C4-2B (cell line): ENCODE measurements around the gene RIMKLA.

Experiments
- CTCF ChIP-seq: fragments of 450-650 bp; conservative IDR thresholded peaks from 2 replicates; pipeline ENCODE4 v1.5.1; 2017; ENCODE audit warnings: mild to moderate bottlenecking
- ZFX ChIP-seq: fragments of 450-650 bp; IDR thresholded peaks from 2 replicates; pipeline ENCODE4 v1.6.1; 2017

DNA sequence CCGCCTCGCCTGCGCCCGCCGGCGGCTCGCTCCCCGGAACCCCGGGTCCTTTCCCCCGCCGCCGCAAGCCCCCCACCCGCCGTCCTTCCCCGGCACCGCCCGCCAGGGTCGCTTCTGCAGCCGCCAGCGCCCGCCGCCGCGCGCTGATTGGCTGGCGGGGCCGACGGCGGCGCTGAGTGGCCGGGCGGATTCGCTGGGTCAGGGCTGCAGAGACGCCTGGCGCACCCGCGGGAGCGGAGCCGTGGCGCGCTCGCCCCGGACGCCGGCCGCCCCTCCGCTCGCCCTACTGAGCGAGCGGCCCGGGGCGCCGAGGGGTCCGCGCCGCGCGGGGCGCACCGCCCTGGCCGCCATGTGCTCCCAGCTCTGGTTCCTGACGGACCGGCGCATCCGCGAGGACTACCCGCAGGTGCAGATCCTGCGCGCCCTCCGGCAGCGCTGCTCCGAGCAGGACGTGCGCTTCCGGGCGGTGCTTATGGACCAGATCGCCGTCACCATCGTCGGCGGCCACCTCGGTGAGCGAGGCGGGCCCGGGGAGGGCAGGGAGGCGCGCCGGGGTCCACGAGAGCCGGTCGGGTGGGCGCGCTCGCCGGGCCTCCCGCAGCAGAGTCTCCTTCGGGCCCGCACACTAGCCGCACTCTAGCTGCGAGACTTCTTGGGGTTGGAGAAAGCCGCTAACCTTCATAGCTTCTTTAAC, at the start of gene RIMKLA:
- peak; percentile 11 for TF ChIP-seq CTCF
- peak; percentile 35; the same call in 1 of the 2 replicates for TF ChIP-seq ZFX
